ENCODE measurements around the gene ZNF283.
"Not testable (repeated sequence)": the region's sequence is repeated elsewhere in the genome, so short reads cannot be mapped to it uniquely, and the experiment has no call there.

The ZNF283 gene

GRCh38 chr19:43802216-43802951 is 24.7 kb upstream of the ZNF283 start, which contains the start of gene LYPD5:
LYPD5 (minus strand) TSS chr19:43802447; CDS start chr19:43802380, 67 bp downstream.
- no peak for DNase-seq

GRCh38 chr19:43804432-43804831 is 22.7 kb upstream of the ZNF283 start:
- DNase-seq, result no peak

- DNase-seq, result not testable (repeated sequence)
Observed at GRCh38 chr19:43806401-43806800, 20.7 kb upstream of the ZNF283 start.

- no peak for DNase-seq
Observed at GRCh38 chr19:43806848-43807247, 20.3 kb upstream of the ZNF283 start.

GRCh38 chr19:43807651-43808050 is 19.5 kb upstream of the ZNF283 start:
- DNase-seq, result no peak

GRCh38 chr19:43809762-43810696 is 17.1 kb upstream of the ZNF283 start:
- DNase-seq, result no peak

- DNase-seq, result no peak
Observed at GRCh38 chr19:43811837-43812236, 15.3 kb upstream of the ZNF283 start.

- no peak for DNase-seq
Observed at GRCh38 chr19:43812259-43812658, 14.9 kb upstream of the ZNF283 start.

- no peak for DNase-seq
Observed at GRCh38 chr19:43812688-43813087, 14.4 kb upstream of the ZNF283 start.

- no peak for DNase-seq
Observed at GRCh38 chr19:43814663-43815352, 12.3 kb upstream of the ZNF283 start.

GRCh38 chr19:43817454-43817853 is 9.7 kb upstream of the ZNF283 start:
- not testable (repeated sequence) for DNase-seq

GRCh38 chr19:43818500-43818899 is 8.6 kb upstream of the ZNF283 start:
- no peak for DNase-seq

GRCh38 chr19:43820098-43820883 is 6.8 kb upstream of the ZNF283 start:
- DNase-seq, result peak; percentile 21

GRCh38 chr19:43820884-43821215 is 6.3 kb upstream of the ZNF283 start:
- DNase-seq, result no peak

GRCh38 chr19:43823856-43824255 is 3.3 kb upstream of the ZNF283 start:
- DNase-seq, result not testable (repeated sequence)

GRCh38 chr19:43824572-43824971 is 2.5 kb upstream of the ZNF283 start:
- not testable (repeated sequence) for DNase-seq

GRCh38 chr19:43839139-43839538 is 12.0 kb downstream of the ZNF283 start:
- DNase-seq, result no peak

- no peak for DNase-seq
Observed at GRCh38 chr19:43842007-43842406, 14.9 kb downstream of the ZNF283 start.

- DNase-seq, result no peak
Observed at GRCh38 chr19:43847246-43847645, 20.1 kb downstream of the ZNF283 start.

GRCh38 chr19:43847884-43848283 is 20.8 kb downstream of the ZNF283 start:
- no peak for DNase-seq

GRCh38 chr19:43848821-43849220 is 21.7 kb downstream of the ZNF283 start:
- no peak for DNase-seq

GRCh38 chr19:43858174-43858573 is 31.1 kb downstream of the ZNF283 start:
- DNase-seq, result no peak
